Measurements from ENCODE around the gene GPR82. TPM values are rescaled to one million over a fixed set of nuclear protein-coding genes. Genes with fewer than 3 reads are reported as not detected.

Gene GPR82
- total and polyA plus RNA-seq, 10 of the 15 experiments (the other 5 are each of a cell fraction or from before 2014, with no cell fraction given) = 0.23 to 1.7 (median 0.56) TPM

DNA sequence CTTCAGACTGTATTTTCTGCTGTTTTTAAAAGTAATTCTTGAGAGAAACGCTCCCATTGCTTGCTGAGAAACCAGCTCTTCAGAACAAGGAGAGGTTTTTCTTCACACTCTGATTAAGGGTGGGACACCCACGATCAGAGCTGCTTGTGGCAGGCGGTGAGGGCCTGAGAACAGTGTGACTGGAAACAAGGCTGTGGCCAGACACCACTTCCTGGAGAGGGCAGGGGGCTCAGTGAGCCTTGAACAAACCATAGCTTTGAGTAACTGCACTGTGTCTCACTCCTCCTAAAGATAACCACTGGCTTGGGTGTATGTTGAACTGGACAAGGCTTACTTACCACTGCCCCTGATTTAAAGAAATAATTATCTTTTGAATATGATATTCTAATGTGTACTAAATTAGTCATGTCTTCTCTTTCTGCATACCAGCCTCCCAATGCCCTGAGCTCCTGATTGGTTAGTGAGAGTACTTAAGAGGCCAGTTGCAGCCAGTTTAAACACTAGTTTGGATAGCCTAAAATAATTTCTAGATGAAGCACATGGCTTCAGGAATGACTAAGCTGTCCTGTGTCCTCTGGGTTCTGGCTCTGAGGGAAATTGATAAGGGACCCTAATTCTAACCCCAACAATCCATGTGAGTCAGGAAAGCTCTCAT is 3.7 kb upstream of the GPR82 start (continued):
- TF ChIP-seq, protein P1, sequence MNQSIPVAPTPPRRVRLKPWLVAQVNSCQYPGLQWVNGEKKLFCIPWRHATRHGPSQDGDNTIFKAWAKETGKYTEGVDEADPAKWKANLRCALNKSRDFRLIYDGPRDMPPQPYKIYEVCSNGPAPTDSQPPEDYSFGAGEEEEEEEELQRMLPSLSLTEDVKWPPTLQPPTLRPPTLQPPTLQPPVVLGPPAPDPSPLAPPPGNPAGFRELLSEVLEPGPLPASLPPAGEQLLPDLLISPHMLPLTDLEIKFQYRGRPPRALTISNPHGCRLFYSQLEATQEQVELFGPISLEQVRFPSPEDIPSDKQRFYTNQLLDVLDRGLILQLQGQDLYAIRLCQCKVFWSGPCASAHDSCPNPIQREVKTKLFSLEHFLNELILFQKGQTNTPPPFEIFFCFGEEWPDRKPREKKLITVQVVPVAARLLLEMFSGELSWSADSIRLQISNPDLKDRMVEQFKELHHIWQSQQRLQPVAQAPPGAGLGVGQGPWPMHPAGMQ (IDR thresholded peaks at IDR 0.05; ENCODE audit: borderline replicate concordance) = no peak
- TF ChIP-seq ZNF207 (IDR thresholded peaks at IDR 0.05; ENCODE audit: borderline replicate concordance) = no peak
- TF ChIP-seq TAF1 (IDR thresholded peaks at IDR 0.05; ENCODE audit: borderline replicate concordance, low read depth, low read length) = no peak
- TF ChIP-seq, protein P2, sequence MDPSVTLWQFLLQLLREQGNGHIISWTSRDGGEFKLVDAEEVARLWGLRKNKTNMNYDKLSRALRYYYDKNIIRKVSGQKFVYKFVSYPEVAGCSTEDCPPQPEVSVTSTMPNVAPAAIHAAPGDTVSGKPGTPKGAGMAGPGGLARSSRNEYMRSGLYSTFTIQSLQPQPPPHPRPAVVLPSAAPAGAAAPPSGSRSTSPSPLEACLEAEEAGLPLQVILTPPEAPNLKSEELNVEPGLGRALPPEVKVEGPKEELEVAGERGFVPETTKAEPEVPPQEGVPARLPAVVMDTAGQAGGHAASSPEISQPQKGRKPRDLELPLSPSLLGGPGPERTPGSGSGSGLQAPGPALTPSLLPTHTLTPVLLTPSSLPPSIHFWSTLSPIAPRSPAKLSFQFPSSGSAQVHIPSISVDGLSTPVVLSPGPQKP (IDR thresholded peaks at IDR 0.05; ENCODE audit: low read depth, low read length) = no peak
- TF ChIP-seq ETV6 (conservative IDR thresholded peaks at IDR 0.05 in 1 of 2, IDR thresholded peaks at IDR 0.05 in 1 of 2; ENCODE audit: borderline replicate concordance in 1 of 2, low read depth in 1 of 2) = 0 out of 4 replicates have a peak, but pooled peaks of 1 of the 2 experiments have one; percentile 26
- no peak for TF ChIP-seq NR2F1 (conservative IDR thresholded peaks at IDR 0.05)
- no peak for TF ChIP-seq JUNB (IDR thresholded peaks at IDR 0.05)
- TF ChIP-seq EZH2 (IDR thresholded peaks at IDR 0.05; ENCODE audit: borderline replicate concordance, control insufficient read depth, low read depth, low read length) = no peak
- no peak for TF ChIP-seq STAT1 (conservative IDR thresholded peaks at IDR 0.05)
- TF ChIP-seq BACH1 (IDR thresholded peaks at IDR 0.05; ENCODE audit: borderline replicate concordance) = no peak
- TF ChIP-seq ATF7 (IDR thresholded peaks at IDR 0.05; ENCODE audit: low read depth) = no peak
- TF ChIP-seq SUZ12 (IDR thresholded peaks at IDR 0.05; ENCODE audit: unreplicated experiment) = no peak
- no peak for TF ChIP-seq TCF3 (IDR thresholded peaks at IDR 0.05; ENCODE audit: borderline replicate concordance, insufficient read depth, low read depth, low read length)
- TF ChIP-seq CHD2 (IDR thresholded peaks at IDR 0.05; ENCODE audit: borderline replicate concordance, low read depth, low read length) = no peak
- TF ChIP-seq, protein P3, sequence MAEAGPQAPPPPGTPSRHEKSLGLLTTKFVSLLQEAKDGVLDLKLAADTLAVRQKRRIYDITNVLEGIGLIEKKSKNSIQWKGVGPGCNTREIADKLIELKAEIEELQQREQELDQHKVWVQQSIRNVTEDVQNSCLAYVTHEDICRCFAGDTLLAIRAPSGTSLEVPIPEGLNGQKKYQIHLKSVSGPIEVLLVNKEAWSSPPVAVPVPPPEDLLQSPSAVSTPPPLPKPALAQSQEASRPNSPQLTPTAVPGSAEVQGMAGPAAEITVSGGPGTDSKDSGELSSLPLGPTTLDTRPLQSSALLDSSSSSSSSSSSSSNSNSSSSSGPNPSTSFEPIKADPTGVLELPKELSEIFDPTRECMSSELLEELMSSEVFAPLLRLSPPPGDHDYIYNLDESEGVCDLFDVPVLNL (IDR thresholded peaks at IDR 0.05; ENCODE audit: low read depth, low read length) = no peak
- no peak for TF ChIP-seq CBX3 (IDR thresholded peaks at IDR 0.05; ENCODE audit: borderline replicate concordance, low read depth)
- no peak for TF ChIP-seq RELA (IDR thresholded peaks at IDR 0.05; ENCODE audit: borderline replicate concordance, partially characterized antibody)
- no peak for TF ChIP-seq POLR2AphosphoS5 (IDR thresholded peaks at IDR 0.05; ENCODE audit: low read length)
- TF ChIP-seq, protein P4, sequence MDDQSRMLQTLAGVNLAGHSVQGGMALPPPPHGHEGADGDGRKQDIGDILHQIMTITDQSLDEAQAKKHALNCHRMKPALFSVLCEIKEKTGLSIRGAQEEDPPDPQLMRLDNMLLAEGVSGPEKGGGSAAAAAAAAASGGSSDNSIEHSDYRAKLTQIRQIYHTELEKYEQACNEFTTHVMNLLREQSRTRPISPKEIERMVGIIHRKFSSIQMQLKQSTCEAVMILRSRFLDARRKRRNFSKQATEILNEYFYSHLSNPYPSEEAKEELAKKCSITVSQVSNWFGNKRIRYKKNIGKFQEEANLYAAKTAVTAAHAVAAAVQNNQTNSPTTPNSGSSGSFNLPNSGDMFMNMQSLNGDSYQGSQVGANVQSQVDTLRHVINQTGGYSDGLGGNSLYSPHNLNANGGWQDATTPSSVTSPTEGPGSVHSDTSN (IDR thresholded peaks at IDR 0.05; ENCODE audit: insufficient replicate concordance, low read depth, low read length) = no peak
- no peak for TF ChIP-seq GABPA (IDR thresholded peaks at IDR 0.05; ENCODE audit: low read depth)
- TF ChIP-seq, protein P5, sequence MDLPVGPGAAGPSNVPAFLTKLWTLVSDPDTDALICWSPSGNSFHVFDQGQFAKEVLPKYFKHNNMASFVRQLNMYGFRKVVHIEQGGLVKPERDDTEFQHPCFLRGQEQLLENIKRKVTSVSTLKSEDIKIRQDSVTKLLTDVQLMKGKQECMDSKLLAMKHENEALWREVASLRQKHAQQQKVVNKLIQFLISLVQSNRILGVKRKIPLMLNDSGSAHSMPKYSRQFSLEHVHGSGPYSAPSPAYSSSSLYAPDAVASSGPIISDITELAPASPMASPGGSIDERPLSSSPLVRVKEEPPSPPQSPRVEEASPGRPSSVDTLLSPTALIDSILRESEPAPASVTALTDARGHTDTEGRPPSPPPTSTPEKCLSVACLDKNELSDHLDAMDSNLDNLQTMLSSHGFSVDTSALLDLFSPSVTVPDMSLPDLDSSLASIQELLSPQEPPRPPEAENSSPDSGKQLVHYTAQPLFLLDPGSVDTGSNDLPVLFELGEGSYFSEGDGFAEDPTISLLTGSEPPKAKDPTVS (IDR thresholded peaks at IDR 0.05; ENCODE audit: low read depth, low read length) = no peak

All from GM12878 (cell line).